HG03097 (cell line): ENCODE data around the gene CRYBA1.
"Not testable (repeated sequence)": the region's sequence is repeated elsewhere in the genome, so short reads cannot be mapped to it uniquely, and the experiment has no call there.

Experiments used
- ATAC-seq: cut with Tn5 transposase; IDR thresholded peaks from one replicate; pipeline ENCODE4 v1.9.1; 2021; ENCODE audit not compliant: unreplicated experiment, low FRiP score

Gene CRYBA1

GRCh38 chr17:29246628-29247027 is at the start of gene CRYBA1:
TSS of gene CRYBA1 (plus strand) at chr17:29246859. CDS start at chr17:29246864, 5 bp downstream.
- no peak for ATAC-seq

GRCh38 chr17:29197516-29198272 is 49.0 kb upstream of the CRYBA1 start:
- no peak for ATAC-seq

- not testable (repeated sequence) for ATAC-seq
Observed at GRCh38 chr17:29204068-29204804, 42.4 kb upstream of the CRYBA1 start.

GRCh38 chr17:29205047-29205446 is 41.6 kb upstream of the CRYBA1 start:
- no peak for ATAC-seq

DNA sequence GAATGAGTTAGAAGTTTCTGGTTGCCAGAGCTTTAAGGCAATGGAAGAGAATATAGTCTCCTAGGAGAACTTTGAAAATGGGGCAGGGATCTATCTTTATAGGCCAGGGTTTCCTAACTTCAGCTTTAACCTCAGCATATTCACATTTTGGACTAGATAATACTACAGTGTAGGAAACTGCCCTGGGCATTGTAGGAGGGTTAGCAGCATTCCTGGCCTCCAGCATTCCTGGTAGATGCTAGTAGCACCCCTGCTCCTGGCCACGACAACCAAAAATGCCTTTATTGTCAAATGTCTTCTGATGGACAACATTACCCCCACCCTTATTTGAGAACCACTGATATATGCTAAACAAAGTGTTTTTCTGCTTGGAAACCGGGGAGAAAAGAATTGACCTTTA is 38.7 kb upstream of the CRYBA1 start:
- ATAC-seq: no peak

- no peak for ATAC-seq
Observed at GRCh38 chr17:29209073-29209472, 37.6 kb upstream of the CRYBA1 start.

DNA sequence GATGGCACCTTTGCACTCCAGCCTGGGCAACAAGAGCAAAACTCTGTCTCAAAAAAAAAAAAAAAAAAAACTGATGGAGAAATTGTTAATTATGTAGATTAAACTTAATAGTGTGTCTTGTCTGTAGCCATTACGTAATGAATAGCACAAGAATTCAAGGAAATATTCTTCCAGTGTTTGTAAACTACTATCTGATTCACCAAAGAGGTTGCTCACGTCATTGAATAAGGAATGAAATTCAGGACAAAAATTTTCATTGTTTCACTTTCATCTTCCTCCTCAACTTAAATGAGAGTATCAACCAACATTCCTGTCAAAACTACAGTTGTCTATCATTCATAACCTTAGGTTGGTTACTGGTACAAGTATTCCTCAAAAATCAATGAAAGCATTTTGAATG is 35.8 kb upstream of the CRYBA1 start:
- no peak for ATAC-seq

GRCh38 chr17:29212094-29212631 is 34.5 kb upstream of the CRYBA1 start:
- no peak for ATAC-seq

- no peak for ATAC-seq
Observed at GRCh38 chr17:29212681-29213121, 34.0 kb upstream of the CRYBA1 start.

- no peak for ATAC-seq
Observed at GRCh38 chr17:29214215-29215146, 32.2 kb upstream of the CRYBA1 start.

GRCh38 chr17:29215174-29215573 is 31.5 kb upstream of the CRYBA1 start:
- no peak for ATAC-seq

- no peak for ATAC-seq
Observed at GRCh38 chr17:29215717-29216116, 30.9 kb upstream of the CRYBA1 start.

GRCh38 chr17:29216181-29216580 is 30.5 kb upstream of the CRYBA1 start:
- ATAC-seq: no peak

DNA sequence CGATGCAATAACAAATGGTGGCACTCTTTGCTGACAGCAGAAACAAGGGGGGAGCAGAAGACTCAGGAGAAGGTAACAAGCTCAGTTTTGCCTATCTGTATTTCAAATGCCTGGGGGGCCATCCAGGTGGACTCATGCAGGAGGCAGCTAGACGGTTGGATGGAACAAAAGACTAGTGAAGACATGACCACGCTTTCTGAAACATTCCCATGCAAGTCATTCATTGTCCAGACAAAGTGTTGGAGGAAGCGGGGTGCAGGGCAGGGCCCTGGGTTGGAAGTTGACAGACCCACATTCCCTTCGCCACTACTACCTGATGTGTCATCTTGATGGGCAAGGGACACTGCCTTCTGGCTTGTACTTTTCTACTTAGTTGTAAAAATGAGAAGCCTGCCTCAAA is 29.8 kb upstream of the CRYBA1 start:
- no peak for ATAC-seq

DNA sequence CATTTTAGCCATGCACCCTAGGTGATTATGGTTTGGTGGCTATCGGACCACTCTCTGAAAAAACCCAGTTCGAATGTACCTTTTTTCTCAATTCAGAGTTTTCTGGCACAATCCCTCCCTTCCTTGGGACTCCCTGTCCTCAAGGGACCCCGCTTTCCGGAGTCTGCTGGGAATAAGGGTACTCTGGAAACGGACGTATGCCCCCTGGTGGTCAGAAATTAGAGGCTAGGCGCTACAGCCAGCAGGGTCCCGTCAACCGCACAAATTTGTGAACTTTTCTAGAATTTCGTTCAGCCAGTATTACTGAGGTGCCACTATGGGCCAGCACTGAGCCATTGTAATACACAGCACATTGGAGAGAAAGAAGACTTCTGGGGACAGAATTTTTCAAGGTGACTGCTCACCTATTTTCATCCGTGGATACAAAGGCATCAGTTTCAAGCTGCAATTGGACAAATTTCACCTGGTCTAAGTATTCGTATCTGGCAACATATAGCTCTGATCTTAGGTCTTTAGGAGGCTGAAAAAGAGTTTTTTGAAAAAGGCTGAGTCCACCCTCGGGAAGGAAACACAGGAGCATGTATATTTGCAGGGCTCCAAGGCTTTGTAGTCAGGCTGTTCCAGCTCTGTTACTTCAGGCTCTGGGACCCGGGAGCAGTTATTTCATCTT is 27.1 kb upstream of the CRYBA1 start:
- peak; percentile 76 for ATAC-seq

DNA sequence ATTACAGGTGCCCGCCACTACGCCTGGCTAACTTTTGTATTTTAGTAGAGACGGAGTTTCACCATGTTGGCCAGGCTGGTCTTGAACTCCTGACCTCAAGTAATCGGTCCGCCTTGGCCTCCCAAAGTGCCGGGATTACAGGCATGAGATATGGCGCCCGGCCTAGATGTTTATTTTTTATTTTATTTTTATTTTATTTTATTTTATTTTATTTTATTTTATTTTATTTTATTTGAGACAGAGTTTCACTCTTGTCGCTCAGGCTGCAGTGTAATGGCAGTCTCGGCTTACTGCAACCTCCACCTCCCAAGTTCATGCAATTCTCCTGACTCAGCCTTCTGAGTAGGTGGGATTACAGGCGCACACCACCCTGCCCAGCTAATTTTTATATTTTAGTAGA is 25.3 kb upstream of the CRYBA1 start:
- ATAC-seq: not testable (repeated sequence)

- no peak for ATAC-seq
Observed at GRCh38 chr17:29225396-29225795, 21.3 kb upstream of the CRYBA1 start.

- no peak for ATAC-seq
Observed at GRCh38 chr17:29233301-29233700, 13.4 kb upstream of the CRYBA1 start.

DNA sequence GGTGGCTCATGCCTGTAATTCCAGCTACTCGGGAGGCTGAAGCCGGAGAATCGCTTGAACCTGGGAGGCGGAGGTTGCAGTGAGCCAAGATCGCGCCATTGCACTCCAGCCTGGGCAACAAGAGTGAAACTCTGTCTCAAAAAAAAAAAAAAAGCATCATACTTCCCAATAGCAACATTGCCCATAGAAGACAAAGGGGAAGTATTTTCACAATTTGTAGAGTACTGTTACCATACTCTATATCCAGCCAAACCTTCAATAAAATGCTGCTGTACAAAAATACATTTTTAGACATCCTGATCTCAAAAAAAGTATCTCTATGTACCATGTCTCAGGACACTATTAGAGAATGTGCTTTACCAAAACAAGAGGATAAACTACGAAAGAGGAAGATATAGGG is 11.7 kb upstream of the CRYBA1 start:
- not testable (repeated sequence) for ATAC-seq

- ATAC-seq: no peak
Observed at GRCh38 chr17:29235904-29236303, 10.8 kb upstream of the CRYBA1 start.
